Stimulated activated CD8-positive, alpha-beta memory T cell treated with anti-CD3 and anti-CD28 coated beads, Interleukin-12 subunit alpha, Interleukin-12 subunit beta, amount 100 ng/mL, for 24 hours (primary cell): Measurements from ENCODE around the gene PPARG.

ENCODE experiments used
- DNase-seq: peaks from one replicate; pipeline ENCODE4 v3.0.0-alpha.2; 2020; ENCODE audit errors: extremely low read depth

Gene PPARG

DNA sequence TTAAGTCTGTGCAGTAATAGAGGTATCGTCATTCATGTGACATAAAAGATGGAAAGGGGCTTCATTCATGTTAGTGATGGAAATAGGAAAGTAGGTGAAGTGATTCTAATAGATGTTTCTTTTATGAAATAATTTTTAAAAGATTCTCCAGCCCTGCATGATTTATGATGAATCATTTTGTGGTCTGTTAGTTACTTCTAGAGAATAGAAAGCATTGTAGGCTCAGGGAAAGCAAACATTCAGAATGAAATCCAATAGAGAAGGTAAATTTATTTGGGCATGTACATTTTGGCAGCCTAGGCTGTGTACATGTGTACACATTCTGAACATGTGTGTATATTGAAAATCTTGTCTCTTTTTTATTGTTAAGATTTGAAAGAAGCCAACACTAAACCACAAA lies 23.1 kb downstream of the PPARG start:
- no peak for DNase-seq

DNA sequence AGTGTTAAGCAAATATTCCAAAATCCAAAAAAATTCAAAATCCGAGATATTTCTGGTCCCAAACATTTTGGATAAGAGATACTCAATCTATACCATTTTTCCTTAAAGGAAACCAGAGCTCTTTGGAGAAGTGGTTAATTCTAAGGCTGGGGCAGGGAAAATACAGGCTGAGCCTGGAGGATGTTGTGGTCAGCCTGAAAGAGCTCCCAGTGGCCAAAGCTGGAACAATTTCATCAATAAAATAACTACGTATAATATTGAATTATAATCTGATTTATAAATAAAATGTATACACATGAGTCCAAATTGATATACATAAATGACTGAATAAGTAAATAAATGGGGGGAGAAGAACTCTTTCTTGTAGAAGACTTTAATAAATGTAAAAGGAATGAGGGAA lies 24.6 kb downstream of the PPARG start:
- DNase-seq: no peak

DNA sequence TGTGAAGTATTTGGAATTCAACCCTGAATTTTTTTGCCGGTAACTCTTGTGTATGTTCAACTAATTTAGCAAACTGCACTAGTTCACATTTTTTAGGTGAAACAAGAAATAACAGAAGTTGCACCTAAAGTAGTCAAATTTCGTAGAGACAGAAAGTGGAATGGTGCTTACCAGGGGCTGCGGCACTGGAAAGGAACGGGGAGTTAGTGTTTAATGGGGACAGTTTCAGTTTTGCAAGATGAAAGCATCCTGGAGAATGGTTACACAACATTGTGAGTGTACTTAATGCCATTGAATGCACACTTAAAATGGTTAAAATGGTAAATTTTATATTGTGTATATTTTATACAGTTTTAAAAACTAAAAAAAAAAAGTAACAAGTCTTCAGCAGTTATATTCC lies 27.4 kb downstream of the PPARG start:
- no peak for DNase-seq

DNA sequence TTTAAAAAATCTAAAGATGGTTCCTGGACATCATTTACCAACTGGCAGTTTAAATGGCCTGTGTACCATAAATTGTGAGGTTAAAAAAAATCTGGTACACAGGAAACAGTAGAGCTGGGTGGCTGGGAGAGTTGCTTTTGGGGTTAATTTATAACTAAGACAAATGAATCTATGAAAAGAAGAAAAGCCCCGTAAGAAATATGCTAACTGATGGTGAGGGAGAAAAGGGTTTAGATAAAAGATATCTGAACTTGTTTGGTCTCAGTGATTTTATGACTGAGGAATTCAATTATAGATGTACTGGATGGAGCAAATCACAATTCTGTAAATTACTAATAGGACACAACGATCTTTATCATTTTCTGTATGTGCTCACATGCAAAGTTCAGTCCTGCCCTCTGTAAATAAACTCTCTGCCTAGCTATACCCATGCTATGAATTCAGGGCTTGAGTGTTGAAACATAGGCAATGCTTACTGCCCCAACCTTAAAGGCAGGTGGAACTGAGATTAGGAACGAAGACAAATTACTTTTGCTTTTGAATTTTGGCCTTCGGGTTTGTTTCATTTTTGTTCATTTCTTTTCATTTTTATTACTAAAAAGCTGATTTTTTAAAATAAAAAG lies 28.0 kb downstream of the PPARG start:
- no peak for DNase-seq

DNA sequence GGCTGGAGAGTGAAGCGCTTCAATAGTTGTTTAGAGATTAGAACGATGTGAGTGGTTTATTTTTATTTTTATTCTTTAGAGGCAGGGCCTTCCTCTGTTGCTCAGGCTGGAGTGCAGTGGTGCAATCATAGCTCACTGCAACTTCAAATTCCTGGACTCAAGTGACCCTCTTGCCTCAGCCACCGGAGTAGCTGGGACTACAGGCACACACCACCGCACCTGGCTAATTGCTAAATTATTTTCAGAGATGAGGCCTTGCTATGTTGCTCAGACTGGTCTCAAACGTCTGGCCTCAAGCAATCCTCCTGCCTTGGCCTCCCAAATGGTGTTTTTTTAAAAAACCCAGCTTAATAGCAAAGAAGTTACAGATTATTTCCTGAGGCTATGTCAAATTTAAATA lies 29.0 kb downstream of the PPARG start:
- DNase-seq: no peak

DNA sequence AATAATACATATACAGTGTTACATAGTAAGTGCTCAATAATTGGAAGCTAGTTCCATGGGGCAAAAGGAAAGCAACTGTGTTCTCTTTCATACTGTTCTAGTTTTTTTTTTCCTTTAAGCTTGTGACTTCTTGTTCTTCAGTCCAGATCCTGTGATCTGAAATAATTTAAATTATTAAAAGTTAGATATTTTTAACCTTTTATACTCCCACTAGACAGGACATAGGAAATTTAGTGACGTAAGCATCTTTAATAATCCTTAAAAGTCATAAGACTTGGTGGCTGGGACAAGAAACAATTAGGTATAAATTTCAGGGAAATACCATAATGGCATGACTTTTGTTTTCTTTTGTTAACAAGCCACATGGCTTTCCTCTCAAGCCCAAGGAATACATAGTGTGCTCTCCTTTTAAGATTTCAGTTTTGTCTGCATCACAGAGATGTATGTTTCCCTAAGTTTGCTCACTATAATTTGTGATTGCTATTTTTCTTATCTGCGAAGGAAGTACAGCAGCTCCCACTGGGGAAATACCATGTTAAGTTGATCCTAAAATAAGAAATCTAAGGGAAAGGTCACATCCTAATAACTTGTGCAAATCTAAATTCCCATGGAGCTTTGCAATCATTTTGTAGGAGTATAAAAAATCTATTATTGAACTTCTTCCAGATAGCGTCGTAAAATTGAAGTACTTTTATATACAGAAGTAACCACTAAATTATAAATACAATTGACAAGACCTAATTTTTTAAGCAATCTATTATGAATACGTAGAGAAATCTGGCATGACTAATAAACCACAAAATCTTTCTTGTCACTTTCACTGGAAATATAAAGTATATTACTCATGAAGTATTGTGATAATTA lies 30.1 kb downstream of the PPARG start:
- DNase-seq: no peak

DNA sequence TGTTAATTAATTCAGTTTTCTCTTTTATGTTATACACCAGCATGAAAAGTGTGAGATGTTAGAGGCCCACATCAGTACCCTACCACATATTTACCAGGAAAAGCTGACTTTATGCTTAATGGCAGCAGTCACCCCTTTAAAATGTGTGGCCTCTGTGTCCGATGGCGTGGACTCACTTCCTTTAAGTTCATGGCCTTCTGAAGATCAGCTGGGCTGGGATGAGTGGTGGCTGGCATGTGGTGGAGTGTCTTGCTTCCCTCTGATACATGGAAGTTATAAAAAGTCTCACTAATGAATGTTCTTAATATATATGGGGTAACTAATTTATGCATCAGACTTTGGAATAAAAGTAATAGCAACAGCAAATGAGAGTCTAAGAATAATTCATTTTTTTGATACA lies 32.1 kb downstream of the PPARG start:
- no peak for DNase-seq

DNA sequence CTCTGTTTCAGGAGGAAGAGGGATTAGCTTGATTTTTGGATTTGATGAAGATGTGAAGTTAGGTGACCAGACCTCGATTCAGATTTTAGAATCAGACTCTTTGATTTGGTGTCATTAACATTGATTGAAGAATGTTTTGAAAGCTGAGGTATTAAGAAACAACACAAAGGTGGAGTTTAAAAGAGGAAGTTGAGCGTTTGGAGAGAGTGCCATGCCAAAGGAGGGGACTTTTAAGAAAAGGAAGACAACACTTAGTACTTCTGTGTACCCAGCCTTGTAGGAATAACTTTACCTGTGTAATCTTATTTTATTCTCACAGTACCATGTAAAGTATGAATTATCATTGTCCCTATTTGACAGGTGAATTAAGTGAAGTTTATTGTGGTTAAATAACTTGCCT lies 34.4 kb downstream of the PPARG start:
- DNase-seq: no peak

DNA sequence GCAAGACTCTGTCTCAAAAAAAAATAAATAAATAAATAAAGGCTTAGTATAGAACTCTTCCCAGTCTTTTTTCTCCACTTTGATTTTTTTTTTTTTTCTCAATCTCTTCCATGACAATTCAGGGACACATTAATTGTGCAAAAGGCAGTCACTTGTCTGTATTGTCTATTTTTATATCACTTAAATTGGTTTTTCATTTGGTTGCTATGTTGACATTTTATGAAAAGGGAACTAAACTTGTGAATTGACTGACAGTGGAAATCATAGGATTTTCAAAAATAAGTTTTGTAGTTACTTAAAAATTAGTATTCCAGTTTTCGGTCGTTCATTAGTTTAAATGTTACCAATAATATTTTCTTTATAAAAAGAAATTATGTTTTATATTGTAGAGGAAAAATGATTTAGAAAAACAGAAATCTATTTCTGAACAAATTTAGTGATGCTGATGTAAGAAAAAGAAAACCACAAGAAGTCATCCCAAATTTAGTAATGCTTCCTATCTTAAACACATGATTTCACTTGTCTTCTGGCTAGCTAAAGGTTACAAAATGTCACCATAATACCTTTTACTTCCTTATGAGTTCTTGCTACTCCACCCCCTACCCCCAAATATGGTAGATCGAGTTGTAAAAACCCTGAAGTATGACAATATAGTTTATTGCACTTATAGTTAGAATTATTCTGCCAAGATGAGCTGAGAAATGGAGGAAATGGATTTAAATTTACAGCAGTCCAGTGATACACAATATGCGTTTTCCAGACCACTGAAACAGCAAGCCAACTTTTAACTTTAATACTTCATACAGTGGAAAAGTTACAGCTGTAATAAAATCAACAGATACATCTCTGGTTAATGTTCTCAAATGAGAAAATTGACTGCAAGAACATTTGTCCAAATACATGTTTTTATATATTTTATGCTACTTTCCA lies 37.0 kb downstream of the PPARG start:
- no peak for DNase-seq

DNA sequence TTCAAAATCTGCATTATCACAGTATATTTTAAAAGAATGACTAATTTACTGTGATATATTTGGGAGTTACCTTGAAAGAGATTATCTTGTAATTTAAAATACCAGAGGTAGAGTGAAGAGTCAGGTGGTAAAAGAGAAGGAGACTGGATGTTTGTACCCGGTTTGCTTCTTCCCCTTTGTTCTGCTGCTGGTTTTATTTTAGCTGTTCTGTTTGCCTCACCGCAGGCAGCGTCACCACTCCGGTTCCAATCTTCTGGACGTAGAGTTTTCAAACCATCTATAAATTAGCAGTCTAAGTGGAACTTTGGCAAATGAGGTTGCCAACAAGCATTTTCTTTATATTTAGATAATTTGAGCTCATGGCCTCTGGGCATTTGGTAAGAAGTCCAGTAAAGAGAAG lies 38.2 kb downstream of the PPARG start:
- DNase-seq: no peak

DNA sequence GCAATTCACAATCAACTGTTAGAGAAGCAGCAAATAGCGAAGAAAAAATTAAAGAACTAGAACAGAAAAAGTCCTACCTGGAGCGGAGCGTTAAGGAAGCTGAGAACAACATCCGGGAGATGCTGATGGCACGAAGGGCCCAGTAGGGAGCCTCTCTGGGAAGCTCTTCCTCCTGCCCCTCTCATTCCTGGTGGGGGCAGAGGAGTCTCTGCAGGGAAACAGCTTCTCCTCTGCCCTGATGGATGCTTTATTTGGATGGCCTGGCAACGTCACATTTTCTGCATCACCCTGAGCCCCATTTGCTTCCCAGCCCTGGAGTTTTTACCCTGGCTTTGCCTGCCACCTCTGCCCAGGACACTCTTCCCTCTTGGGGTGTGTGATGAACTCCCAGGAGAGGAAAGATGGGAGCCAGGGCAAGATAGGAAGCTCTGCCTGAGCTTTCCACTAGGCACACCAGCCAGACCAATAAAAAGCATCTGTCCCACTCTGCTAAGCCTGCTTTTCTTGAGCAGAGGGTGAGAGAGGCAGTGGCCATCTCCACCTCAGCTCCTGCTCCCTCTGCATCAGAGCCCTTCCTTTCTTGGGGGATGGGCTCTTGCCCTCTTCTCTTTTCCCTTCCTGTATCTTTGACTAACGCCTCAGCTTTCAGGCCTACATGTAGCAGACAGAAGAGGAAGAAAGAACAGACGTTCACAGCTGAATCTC lies 39.4 kb downstream of the PPARG start:
- DNase-seq: no peak

DNA sequence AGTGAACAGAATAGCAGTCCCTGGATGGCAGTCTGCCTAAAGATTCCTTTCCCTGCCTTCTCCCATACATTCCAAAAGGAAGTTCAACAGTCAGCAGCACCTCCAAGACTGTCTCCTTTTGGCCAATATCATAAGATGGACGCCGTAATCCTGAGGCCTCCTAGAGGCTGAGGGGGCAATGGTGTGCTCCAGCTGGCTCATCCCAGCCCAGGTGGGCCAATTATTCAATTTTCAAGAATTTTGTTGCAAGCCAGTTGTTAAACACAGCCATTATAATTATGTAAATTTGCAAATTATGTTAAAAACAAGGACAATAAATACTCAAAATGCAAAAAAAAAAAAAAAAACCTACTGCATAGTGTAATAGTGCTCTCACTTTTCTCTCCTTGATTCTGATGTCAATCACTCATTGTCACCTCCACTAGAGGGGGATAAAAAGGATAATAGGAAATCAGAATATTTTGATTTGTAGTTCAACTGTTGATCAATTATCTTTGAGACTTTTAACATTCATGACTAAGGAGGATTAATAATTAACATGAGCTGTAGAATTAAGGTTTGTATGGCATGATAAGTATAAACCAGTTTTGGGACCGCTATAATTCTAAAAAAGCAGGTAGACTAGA lies 40.1 kb downstream of the PPARG start:
- no peak for DNase-seq

DNA sequence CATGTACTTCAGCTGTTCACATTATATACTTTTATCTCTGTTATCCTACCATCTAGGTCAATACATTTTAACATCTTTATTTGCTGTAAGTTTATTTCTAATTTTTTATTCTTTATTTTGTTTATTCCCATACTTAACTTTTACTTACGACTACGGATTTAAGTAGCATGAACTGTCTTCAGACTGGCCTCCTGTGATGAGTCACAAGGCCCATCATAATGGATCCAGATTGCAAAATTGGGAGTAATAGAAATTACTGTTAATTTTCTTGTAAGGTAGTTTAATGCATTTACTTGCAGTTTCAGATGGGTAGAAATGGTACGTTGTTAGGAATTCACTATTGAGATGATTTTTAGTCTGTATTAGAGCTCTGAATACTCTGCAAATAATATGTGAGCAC lies 45.9 kb downstream of the PPARG start:
- no peak for DNase-seq

DNA sequence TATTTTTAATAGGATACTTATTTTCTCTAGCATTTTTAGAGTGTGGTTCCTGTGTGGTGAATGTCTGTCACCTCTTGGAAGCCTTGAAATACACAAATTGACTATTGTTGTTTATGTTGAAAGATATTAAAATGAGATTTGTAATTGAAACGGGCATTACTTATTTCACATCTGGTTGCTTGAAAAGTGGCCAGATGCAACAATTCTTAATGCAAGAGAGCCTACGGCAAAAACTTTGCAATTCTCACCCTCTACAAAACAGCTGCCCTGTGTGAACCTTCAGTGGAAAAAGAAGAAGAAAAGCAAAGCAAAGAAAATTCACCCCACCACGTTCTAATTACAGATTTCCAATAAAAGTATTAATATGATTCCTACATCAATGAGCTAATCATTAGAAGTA lies 46.6 kb downstream of the PPARG start:
- no peak for DNase-seq

DNA sequence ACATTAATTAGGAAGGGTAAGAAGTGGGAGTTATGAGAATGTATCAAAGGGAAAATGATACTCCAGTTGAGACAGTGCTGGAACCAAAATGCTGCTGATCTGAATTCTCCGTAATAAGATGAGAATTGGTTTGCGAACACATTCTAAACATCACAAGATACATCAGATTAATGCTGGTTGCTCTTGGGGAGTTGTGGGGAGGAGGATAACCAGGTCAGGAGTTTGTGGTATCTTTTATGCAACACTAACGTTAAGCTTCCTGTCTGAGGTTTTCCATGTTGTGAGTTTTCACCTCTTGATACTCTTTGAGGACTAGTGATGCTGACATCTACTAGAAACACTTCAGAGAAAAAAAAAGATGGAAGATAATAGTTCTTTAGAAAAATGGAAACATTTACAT lies 47.2 kb downstream of the PPARG start:
- no peak for DNase-seq

DNA sequence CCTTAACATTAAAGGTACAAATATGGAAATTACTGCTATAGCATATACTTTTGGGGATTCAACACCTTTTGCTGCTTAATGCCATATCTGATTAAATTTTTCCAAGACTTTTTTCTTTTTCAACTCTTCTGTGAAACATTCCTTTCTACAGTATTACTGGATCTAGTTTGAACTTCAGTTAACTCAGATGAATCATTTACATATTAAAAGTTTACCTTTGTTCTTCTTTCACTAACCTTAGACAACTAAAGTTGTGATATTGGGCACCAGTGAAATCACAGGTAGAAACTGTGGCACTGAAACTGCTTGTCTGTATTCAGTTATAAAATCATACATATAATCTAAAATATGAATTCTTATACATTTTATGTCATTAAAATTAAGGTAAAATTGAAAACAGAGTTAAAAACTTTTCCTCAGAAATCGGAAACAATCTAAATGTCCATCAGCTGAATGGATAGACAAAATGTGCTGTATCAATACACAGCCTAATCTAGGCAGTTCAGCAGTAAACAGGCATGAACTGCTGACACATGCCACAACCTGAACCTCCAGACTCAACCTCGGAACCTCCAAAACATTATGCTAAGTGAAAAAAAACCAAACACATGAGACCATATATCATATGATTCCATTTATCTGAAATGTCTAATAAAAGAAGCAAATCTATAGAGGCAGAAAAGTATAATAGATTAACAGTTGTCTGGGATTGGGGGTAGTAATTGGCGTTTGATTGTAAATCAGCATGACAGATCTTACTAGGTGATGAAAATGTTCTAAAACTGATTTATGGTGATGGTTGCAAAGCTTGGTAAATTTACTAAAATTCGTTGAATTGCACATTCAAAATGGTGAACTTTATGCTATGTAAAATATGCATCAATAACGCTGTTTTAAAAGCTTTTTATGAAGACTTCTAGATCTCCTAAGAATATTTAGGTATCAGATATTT lies 50.0 kb downstream of the PPARG start:
- no peak for DNase-seq

DNA sequence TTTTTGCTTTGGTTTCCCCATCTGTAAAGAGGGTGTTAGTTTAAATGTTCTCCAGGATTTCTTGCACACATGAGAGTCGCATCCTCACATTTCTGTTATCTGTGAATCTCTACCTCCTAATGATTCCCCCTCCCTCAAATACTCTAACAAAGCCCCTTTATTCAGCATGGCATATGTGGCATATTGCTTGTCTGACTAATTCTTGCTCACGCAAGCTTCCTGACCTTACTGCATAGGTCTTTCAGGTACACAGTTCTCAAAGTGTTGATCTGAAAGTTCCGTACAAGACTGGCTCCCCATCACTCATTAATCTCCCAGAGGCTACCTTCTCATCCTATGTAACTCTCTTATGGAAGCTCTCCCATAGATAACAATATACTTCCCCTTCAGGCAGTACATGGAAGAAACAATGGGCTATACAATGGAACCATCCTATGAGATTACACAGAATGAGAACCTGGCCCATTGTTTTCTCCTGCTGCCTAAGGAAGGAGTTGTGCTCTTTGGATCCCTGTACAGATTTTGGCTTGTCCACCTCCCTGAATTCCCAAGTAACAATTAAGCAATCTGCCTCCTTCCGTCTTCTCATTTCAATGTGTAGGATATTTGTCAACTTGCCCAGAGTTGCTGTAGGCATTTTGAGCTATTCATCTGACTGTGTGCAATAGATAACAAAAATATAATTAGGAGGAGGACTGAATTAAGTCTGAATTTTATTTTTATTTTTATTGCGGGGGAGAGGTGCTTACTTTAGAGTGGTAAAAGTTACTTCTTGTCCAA lies 51.0 kb downstream of the PPARG start:
- no peak for DNase-seq

DNA sequence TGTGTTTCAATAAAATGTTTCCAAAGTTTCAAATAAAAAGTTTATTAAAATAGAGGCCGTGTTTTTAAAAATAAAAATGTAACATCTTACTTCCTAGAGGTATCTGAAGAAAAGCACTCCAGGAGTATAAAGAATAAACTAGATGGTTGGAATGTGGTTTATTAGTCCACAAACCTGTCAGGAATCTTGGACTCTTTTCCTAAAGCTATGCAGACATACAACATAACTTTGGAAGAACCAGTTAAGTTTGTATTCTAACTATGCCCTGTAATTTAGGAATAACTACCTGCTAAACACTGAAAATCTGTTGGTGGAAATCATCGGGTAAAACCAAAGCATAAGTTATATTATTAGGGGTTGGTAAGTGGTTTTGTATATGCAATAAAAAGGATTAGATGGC lies 51.6 kb downstream of the PPARG start:
- no peak for DNase-seq

DNA sequence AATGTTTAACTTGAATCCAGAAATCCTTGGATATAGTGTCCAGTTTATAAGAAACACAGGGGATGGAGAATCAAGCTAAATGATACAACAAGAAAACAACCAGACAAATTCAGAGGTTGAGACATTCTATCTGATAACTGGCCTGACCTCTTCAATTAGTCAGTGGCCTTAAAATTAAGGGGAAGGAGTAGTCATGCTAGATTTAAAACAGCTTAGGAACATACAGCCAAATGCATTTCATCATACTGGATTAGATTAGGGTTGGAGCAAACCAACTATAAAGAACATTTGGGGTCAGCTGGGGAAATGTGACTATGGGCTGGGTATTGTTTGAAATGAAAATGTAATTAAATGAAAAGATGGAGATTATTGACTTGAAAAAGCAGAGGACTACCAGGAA lies 53.3 kb downstream of the PPARG start:
- no peak for DNase-seq
